Heart left ventricle (tissue), 16 donors: ENCODE measurements around the gene SERPINE3. TPM values are rescaled to one million over a fixed set of nuclear protein-coding genes. Genes with fewer than 3 reads are reported as not detected.
A peak's percentile ranks its signal among the peaks of the same experiment; 100 is the strongest.

Experiments
- ATAC-seq, 4 donors: fragments of 200-7000 bp; cut with Tn5 transposase; one replicate each; pipeline ENCODE4 v1.9.1; 2020 to 2022; ENCODE audit warnings: moderate library complexity in 4 of 4, mild to moderate bottlenecking in 3 of 4, moderate number of reproducible peaks in 1 of 4
- DNase-seq, 5 donors: peaks; one replicate each; pipeline ENCODE4 v3.0.0-alpha.2; 2020
- H3K27ac ChIP-seq, 12 donors: fragments of 200-600 bp; sonication (generic) in 4 of 12; one replicate each; pipeline versions ENCODE4 v1.5.0 to v1.8.0; 2016 to 2022; ENCODE audit warnings: mild to moderate bottlenecking in 2 of 12
- H3K27me3 ChIP-seq, 9 donors: fragments of 200-600 bp; sonication (generic) in 2 of 9; one replicate each; pipeline versions ENCODE4 v1.5.1 to v1.8.0; 2016 to 2022; ENCODE audit warnings: mild to moderate bottlenecking in 3 of 9
- H3K36me3 ChIP-seq, 9 donors: fragments of 200-600 bp; sonication (generic) in 2 of 9; one replicate each; pipeline versions ENCODE4 v1.5.0 to v1.8.0; 2018 to 2022; ENCODE audit warnings: mild to moderate bottlenecking in 2 of 9
- H3K4me1 ChIP-seq, 12 donors: fragments of 200-600 bp; sonication (generic) in 4 of 12; one replicate each; pipeline versions ENCODE4 v1.5.0 to v1.8.0; 2016 to 2022; ENCODE audit warnings: mild to moderate bottlenecking in 3 of 12
- H3K4me3 ChIP-seq, 12 donors: fragments of 200-600 bp; sonication (generic) in 4 of 12; one replicate each; pipeline versions ENCODE4 v1.5.0 to v1.8.0; 2017 to 2022; ENCODE audit warnings: mild to moderate bottlenecking in 9 of 12, moderate library complexity in 4 of 12
- H3K9me3 ChIP-seq, 12 donors: fragments of 200-600 bp; sonication (generic) in 4 of 12; one replicate each; pipeline versions ENCODE4 v1.5.0 to v1.8.0; 2016 to 2022; ENCODE audit warnings: mild to moderate bottlenecking in 1 of 12
- POLR2A ChIP-seq, 2 donors: fragments of 450-650 bp; IDR thresholded peaks; one replicate each; pipeline ENCODE4 v1.6.1; 2017; ENCODE audit warnings: antibody characterized with exemption in 2 of 2, mild to moderate bottlenecking in 2 of 2, moderate library complexity in 2 of 2
- WGBS, 4 donors: extraction: QIAGEN DNeasy Blood & Tissue Kit in 2 of 4; methylation state at CpG; one replicate each; pipeline versions ENCODE4 v1.1.5 to v1.1.7; 2013 to 2018; 5-methylcytosine and 5-hydroxymethylcytosine counted together
- intact Hi-C, 10 donors: fragments of 100-400 bp; cut with DNase I; formaldehyde crosslinking; loops; one replicate each; pipeline versions ENCODE4 v1.11.1 to v1.14.2; 2022
- long read RNA-seq, 3 donors: library from polyadenylated mRNA; unstranded; transcript quantifications; one replicate each; pipeline ENCODE4 v2.0.0, GENCODE V29; 2020 to 2021
- polyA plus RNA-seq, 2 donors: library from polyadenylated mRNA; stranded (reverse); fragments of 200-250 nt; gene quantifications; one replicate each; pipeline ENCODE4 v1.2.3, GENCODE V29; 2013
- total RNA-seq, 9 donors: library from RNA; depleted of rRNA in 2 of 9; stranded (reverse); fragments of >200 nt in 2 of 9; fragmentation: NEBNext Ultra II Directional in 3 of 9; extraction: Animal tissue kit (Norgen Biotek cat#: 25700) in 3 of 9; gene quantifications; one replicate each; pipeline versions ENCODE4 v1.1.0 to v1.2.4, GENCODE V29; 2016 to 2023
- TF ChIP-seq, protein P1 (sequence below), 12 donors: fragments of 200-600 bp; sonication (generic) in 4 of 12; IDR thresholded peaks; one replicate each; pipeline versions ENCODE4 v1.5.0 to v1.8.0; 2018 to 2022; ENCODE audit warnings: antibody characterized with exemption in 12 of 12, mild to moderate bottlenecking in 5 of 12
- donor health status: ischemic (EF 13 %, LVEDD 7.1; RV severe dilation, severe dysfunction).
- donor health status: healthy with polysubstance abuse.
- donor health status: DM: no; HTN: yes; CAD: no.
- donor health status: DM: no; HTN: no; CAD: no.
- donor health status: ischemic (EF 25% LVEDD 6.9; RV normal size, moderate dysfunction).
- donor health status: ischemic (EF 25% LVEDD 5.7; RV mildly dilated, moderate dysfunction).
- donor health status: healthy.
- donor health status: DM: yes; HTN: yes; CAD: no.
- donor health status: ischemic (EF 35%, LVEDD 5.7; RV mildly dilated, moderate dysfunction).
- donor health status: nonischemic (EF 11% LVEDD 7.7; RV severe dilation, severe dysfunction).
- donor health status: DM: yes; HTN: yes; CAD: no.
- donor health status: PGD.
- donor health status: ischemic (EF 29% LVEDD 5.4; RV normal size, mild dysfunction).
- donor health status: nonischemic (EF 23%, LVEDD 6.1; RV moderate dilation, normal function).

Gene SERPINE3
- total RNA-seq, result under 1 TPM in 1 of 9 donors, not detected in 8; 0.14 TPM
- not detected for polyA plus RNA-seq
- long read RNA-seq, donor 1, result 0 reads
- long read RNA-seq, donor 2, result 0 reads
- long read RNA-seq, donor 3, result 0 reads

DNA sequence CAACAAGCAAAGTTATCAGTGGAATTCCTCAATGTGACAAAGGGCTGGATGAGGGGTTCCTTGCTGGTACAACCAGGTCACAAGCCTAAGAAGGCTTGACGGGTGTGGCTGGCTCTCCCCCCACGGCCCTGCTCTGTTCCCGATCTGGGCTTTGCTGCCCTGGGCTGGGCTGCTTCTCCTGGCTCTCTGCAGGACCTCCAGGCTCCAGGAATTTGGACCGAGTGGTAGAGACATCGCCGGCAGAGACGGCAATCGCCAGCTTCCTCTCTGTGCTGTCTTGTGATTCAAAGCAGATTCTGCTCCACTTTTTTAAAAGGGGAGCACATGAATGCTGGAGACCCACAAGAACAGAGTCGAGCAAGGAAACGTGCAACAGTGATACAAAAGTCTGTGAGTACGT is at the start of gene SERPINE3:
Gene SERPINE3 (plus strand): TSS at position 338 of the 400 bp plus-strand sequence. CDS start 1,401 bp downstream, outside the sequence.
- intact Hi-C loops, result no loop called here
- Histone ChIP-seq H3K9me3 (no peaks in the 10 kb centered on the region), H3K36me3 (no peaks in the 10 kb centered on the region), H3K4me1 (no peaks in the 10 kb centered on the region), H3K4me3 (no peak within 1 kb of the TSS), H3K27me3 (no peaks in the 10 kb centered on the region), H3K27ac (no peak within 1 kb of the TSS)
- DNase-seq, result no peak
- TF ChIP-seq, protein P1, sequence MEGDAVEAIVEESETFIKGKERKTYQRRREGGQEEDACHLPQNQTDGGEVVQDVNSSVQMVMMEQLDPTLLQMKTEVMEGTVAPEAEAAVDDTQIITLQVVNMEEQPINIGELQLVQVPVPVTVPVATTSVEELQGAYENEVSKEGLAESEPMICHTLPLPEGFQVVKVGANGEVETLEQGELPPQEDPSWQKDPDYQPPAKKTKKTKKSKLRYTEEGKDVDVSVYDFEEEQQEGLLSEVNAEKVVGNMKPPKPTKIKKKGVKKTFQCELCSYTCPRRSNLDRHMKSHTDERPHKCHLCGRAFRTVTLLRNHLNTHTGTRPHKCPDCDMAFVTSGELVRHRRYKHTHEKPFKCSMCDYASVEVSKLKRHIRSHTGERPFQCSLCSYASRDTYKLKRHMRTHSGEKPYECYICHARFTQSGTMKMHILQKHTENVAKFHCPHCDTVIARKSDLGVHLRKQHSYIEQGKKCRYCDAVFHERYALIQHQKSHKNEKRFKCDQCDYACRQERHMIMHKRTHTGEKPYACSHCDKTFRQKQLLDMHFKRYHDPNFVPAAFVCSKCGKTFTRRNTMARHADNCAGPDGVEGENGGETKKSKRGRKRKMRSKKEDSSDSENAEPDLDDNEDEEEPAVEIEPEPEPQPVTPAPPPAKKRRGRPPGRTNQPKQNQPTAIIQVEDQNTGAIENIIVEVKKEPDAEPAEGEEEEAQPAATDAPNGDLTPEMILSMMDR (IDR thresholded peaks at IDR 0.05), result no peak
- TF ChIP-seq POLR2A (IDR thresholded peaks at IDR 0.05), result no peak
- ATAC-seq, result no peak
- 69 to 81% (median 78%) methylated on average over 11 of the region's 11 CpGs for WGBS, 4 donors

DNA sequence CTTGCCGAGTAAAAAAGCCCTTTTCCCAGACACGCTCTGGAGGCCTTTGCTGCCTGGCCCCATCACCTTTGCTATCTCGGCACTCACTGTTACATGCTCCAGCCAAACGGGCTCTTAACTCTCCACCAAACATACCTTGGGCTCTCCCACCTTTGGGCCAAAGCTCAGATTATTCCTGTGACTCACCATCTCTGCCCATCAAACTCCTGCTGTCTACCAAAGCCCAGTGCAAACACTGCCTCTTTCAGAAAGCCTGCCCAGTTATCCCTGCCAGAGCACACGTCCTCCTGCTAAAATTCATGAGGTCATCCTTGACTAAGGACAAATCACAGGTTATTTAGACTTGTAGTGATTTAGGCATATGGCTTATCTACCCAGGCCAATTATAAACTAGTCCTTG is 48.1 kb upstream of the SERPINE3 start:
- 39 to 54% (median 49%) methylated on average over 5 of the region's 5 CpGs for WGBS, 4 donors
- peak; percentile 73 to 79 (median 78) for ATAC-seq
- peak in 2 of 5 donors; percentile 18 to 25 for DNase-seq
- H3K4me3 ChIP-seq, result no peak overlapping the region
- H3K36me3 ChIP-seq, result no peaks in the 10 kb centered on the region
- TF ChIP-seq, protein P1 (IDR thresholded peaks at IDR 0.05), result no peak
- no peak for TF ChIP-seq POLR2A (IDR thresholded peaks at IDR 0.05)
- peak overlapping the region in 9 of 12 donors; percentile 12 to 80 (median 64) for H3K27ac ChIP-seq
- intact Hi-C loops, result no loop called here
- peaks cover 0 to 25% (median 6%) of the 10 kb centered on the region in 12 donors for H3K4me1 ChIP-seq
- H3K9me3 ChIP-seq, result no peaks in the 10 kb centered on the region
- no peaks in the 10 kb centered on the region for H3K27me3 ChIP-seq

DNA sequence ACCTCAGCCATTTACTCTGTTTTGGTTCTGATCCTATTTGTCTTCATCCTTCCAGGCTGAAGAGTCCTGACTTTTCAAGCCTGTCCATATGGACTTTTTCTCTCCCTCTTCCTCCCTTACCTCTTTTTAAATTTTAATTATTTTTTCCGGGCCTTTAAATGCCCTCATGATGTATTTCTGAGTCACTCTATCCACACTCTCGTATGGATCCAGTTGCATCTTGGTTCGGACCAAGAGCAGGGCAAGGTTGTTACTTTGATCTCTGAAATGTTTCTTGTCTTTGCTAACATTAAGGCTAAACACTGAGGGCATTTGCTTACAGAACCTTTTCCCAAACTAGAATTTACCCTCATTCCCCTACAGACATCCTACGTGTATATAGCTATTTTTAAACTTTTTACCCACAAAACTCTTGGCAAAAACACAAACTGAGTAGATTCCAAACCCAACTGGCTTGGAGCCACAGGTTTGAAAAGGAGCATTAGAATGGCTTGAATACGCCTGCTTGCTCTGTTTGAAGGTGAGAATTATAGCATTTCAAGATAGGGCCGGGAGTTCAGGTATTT is 47.4 kb upstream of the SERPINE3 start:
- no peak overlapping the region for H3K4me3 ChIP-seq
- no peaks in the 10 kb centered on the region for H3K9me3 ChIP-seq
- no peak for TF ChIP-seq POLR2A (IDR thresholded peaks at IDR 0.05)
- TF ChIP-seq, protein P1 (IDR thresholded peaks at IDR 0.05), result no peak
- WGBS, 4 donors, result 49 to 57% (median 53%) methylated on average over 6 of the region's 6 CpGs
- H3K36me3 ChIP-seq, result no peaks in the 10 kb centered on the region
- no peaks in the 10 kb centered on the region for H3K27me3 ChIP-seq
- ATAC-seq (peak in 2 of 4 donors; percentile 20 to 22), DNase-seq (no peak)
- intact Hi-C loops, result no loop called here
- peak overlapping the region in 10 of 12 donors; percentile 34 to 80 (median 64) for H3K27ac ChIP-seq
- H3K4me1 ChIP-seq, result peaks cover 0 to 24% (median 6%) of the 10 kb centered on the region in 12 donors

- ATAC-seq, result no peak
- Histone ChIP-seq H3K27ac (no peak overlapping the region), H3K4me1 (peaks cover 0 to 5% (median 1%) of the 10 kb centered on the region in 12 donors), H3K4me3 (no peak overlapping the region), H3K36me3 (no peaks in the 10 kb centered on the region), H3K9me3 (no peaks in the 10 kb centered on the region), H3K27me3 (no peaks in the 10 kb centered on the region)
- no peak for DNase-seq
- no peak for TF ChIP-seq POLR2A (IDR thresholded peaks at IDR 0.05)
- TF ChIP-seq, protein P1 (IDR thresholded peaks at IDR 0.05), result no peak
- 80 to 88% (median 86%) methylated on average over 2 of the region's 2 CpGs for WGBS, 4 donors
- intact Hi-C loops, result no loop called here
These were observed 41.9 kb upstream of the SERPINE3 start for GRCh38 chr13:51297556-51297955.
